HG03378 (cell line): Measurements from ENCODE around the gene CLCN1.

Experiments
- ATAC-seq: cut with Tn5 transposase; IDR thresholded peaks from one replicate; pipeline ENCODE4 v1.9.1; 2021; ENCODE audit warnings: mild to moderate bottlenecking, moderate library complexity; ENCODE audit not compliant: unreplicated experiment

The CLCN1 gene

DNA sequence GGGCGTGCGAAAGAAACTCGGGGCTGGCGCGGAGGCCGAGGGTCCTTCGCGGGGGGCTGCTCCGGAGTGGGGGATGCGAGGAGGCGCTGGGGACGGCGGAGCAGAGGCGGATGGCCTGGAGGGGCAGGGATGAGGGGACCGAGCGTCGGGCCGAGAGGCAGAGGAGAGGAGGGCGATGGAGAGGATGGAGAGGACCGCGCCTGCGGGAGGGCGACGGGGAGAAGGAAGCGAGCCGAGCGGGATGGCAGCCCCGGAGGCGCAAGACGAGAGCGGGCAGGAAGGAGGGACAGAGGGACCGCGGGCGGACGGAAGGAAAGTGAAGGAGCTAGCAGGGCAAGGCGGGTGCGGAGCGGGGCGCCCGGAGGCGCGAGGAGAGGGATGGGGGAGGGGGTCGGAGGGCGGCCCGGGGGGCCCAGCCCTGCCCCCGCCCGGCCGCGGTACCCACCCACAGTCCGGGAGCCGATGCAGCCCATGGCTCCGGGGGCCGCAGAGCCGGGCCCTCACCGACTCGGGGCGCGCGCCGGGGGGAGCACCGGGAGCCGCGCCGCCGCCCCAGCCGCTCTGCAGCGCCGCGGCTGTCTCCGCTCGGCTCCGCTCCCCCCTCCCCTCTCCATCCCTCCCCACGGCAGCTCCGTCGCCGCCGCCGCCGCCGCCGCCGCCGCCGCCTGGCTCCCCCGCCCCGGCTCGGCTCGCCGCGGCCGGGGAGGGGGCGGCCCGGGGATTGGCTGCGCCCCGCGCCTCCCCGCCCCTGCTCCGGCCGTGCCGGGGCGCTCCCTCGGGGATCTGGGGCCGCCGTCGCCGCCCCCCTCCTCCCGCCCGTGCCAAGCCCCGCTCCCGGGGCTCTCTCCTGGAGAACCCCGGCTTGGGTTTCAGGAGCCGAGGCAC is 46.5 kb downstream of the CLCN1 start, which contains the start of gene FAM131B:
FAM131B (minus strand) TSS at position 583 of the 885 bp plus-strand sequence; CDS start at position 473, 110 bp downstream.
- ATAC-seq, result no peak

DNA sequence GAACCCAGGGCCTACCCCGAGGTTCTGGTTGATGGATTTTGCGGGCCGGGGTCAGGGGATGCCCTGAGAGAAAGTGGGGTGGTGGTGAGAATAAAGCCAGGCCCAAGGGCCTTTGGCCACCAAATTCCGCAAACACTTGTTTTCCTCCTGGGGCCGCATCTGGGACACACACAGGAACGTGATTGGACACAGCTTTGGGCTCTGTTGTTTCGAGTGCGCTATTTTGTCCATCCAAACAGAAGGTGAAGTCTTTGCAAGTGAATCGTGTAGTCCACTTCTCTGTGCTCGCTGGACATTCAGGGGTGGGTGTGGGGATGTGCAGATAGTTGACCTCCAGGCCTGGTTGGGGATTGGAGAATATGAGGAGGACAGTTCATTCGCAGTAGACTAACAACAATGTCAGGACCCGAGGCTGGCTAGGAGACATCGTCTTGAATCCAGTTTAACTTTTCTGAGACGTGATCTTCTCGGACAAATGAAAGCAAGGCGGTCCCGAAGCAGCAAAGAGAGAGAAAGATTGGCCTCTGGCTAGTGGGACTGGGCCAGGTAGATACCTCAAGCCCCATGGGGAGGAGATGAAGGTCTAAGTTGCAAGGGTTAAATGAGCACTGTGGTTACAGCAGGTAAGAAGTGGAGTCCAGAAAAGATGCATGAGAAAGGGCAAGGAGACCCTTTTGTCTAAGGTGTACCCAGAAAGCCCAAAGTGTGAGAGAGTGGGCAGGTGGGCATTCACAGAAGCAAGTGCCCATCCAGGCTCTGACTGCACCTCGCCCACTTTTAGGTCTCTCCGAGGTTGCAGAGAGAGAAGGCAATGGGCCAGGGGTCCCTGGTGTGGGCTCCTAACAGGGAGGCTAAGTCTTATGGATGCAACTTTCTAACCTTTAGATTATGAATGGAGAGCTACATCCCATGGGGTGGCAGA is 47.4 kb downstream of the CLCN1 start:
- no peak for ATAC-seq

DNA sequence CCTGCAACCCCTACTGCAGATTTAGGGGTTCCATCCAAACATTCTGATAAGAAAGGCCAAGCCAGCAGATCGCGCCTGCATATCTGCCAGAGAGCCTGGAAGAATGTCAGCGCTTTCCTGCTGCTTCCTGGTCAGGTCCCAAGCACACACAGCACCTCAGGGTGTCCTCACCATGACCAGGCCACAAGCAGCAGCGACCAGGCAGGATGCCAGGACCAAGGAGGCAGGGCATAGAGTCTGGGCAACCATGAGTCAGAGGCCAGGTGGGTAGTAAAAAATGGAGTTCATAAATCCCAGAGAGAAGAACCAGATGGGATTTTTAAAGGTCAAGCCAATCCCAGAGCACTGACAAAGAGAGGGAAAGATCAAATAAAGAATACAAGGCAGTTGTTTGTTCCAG is 52.1 kb downstream of the CLCN1 start:
- ATAC-seq, result no peak

DNA sequence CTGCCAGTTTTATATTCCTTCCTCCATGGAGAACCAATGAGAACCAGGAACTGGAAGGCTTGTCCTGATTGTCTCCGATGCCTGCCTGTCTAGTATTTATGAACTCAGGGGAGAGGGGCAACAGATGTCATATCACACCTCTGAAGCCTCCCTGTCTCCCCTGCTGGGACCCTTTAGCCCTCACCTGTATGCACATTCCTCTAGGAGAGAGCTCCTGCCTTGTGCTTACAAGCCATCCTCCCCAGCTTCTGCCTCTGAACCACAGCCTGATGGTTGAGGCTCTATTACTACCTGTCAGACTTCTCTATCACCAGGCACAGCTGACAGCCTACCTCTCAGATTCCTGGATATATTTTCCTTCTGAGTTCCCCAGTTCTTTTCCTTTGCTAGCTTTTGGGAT is 52.5 kb downstream of the CLCN1 start:
- no peak for ATAC-seq

DNA sequence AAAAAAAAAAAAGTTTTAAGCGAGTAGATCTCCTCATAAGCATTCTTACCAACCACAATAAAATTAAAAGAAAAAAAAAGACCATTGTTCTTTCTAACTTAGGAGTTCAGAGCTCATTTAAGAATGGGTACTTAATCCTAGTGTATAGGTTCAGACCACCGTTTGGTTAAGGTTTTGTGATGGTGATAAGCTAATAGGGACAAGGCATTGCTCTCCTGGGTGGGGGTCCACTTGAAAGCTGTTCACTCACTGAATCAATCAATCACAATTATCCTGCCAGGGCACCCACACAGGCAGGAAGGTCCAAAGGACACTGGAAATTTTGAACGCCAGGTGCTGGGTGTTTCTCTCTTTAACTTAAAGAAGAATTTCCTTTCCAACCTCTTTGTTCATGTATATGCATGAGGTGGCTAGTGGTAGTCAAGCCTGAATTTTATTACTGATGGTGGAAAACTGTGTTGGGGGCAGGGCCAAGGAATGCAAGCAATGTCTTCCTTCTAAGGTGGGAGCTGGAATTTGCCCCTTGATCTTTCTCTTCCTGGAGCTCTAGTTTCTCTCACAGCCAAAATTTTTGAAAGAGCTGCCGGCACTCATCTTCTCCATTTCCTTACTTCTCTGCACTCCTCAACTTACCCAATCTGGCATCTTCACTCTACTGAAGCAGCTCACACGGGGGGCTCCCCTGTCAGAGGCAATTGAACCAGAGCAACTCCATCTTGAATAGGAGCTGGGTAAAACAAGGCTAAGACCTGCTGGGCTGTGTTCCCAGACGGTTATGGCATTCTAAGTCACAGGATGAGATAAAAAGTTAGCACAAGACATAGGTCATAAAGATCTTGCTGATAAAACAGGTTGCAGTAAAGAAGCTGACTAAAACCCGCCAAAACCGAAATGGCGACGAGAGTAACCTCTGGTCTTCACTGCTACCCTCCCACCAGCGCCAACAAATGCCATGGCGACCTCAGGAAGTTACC is 54.1 kb downstream of the CLCN1 start:
- no peak for ATAC-seq

DNA sequence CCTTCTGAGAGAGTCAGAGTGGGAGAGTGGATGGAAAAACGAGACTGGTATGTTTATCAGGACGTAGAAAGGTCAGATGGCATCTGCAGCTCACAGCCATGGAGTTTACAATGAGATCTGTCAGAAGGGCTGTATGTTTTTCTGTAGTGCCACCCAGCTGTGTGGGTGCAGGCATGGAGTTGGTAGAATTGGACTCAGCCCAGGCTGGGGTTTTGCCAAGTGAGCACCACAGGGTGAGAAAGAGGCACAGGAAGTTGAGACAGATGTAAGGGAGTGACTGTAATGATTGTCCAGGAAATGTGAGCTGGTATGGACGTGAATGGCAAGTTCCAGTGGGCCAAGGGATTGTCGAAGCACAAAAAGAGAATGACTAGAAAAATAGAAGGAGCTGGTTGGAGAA is 56.2 kb downstream of the CLCN1 start:
- ATAC-seq, result no peak

DNA sequence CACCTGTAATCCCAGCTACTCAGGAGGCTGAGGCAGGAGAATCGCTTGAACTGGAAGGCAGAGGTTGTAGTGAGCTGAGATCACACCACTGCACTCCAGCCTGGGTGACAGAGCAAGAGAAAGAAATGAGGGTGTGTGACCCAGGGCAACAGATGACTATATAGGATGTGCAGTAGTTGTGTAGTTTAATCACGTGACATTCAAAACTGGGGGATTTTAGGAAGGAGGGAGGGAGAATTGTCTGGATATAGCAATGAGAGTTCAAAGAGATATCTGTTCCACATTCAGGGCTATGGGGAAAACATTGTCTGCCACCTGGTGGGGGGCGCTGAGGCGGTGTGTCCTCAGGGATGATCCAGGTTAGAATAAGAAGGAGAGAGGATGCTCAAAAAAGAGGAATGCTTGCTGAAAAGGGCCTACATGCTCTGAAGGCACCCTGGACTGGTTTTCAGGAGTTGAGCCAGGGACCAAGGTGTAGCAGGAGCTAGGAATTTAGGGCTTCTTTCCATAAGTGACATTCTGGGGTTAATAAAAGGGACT is 57.4 kb downstream of the CLCN1 start:
- ATAC-seq, result no peak

DNA sequence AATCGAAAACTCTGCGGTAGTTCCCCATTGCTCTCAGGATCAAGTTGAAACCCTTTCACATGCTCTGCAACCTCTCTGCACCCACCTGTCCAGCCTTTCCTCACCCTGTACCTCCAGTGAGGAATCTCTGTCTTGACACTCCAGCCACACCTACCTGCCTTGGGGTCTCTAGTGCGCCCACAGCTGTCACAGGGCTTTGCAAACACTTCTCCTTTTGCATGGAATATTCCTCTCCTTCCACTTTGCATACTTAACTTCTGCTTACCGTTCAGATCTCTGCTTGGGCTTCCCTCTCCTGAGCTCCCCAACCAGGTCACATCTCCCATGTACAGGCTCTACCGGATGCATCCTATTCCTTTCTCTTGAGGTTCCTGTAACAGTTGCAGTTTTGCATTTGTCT is 58.6 kb downstream of the CLCN1 start:
- ATAC-seq, result no peak

DNA sequence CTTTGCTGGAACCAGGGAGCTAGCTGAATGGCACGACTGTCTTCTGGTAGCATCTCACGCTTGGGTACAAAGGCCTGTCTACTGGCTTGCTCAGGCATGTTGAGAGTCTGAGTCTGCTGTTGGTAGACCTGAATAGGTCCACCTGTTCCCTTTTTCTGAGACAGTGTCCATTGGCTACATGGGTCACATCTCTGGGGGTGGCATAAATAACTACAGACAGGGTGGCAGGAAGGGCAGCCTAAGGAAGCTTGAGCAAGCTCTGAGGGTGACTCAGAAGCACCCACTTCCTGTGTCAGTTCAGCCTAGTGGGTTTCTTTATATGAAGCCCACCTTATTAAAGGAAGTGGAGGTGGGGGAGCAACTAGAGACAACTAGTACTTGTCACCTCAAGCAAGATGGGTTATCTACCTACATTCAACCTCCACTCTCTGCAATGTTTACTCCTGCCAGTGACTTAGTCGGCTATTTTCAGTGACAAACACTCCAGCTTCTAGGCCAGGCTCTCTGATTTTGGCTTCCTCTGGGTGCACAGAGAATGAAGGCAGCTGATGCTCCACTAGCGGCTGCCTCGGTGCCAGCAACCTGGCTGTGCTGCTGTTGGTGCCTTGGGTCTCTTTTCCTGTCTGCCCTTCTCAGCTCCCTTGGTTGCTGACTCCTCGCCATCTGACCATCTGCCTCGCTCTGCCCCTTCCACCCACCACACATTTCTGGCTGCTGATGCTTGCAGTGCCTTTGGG is 59.6 kb downstream of the CLCN1 start:
- peak; percentile 30 for ATAC-seq

DNA sequence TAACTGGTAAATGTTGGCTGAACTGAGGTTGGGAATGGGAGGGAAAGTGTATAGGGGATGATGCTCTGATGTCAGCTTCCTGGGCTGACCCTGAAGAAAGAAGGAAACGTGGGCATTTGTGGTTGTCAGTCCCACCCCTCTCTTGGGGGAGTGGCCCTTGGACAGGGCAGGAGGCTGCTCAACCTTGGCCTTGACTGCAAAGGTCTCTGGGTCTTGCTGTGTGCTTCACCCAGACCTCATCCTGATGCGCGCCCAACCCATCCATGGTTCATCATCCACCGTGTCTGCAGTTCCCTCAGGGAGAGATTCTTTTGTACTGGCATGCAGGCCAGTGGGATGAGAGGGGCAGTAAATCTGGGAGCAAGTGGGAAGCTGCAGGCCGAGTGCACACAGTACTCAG is 60.5 kb downstream of the CLCN1 start:
- no peak for ATAC-seq

DNA sequence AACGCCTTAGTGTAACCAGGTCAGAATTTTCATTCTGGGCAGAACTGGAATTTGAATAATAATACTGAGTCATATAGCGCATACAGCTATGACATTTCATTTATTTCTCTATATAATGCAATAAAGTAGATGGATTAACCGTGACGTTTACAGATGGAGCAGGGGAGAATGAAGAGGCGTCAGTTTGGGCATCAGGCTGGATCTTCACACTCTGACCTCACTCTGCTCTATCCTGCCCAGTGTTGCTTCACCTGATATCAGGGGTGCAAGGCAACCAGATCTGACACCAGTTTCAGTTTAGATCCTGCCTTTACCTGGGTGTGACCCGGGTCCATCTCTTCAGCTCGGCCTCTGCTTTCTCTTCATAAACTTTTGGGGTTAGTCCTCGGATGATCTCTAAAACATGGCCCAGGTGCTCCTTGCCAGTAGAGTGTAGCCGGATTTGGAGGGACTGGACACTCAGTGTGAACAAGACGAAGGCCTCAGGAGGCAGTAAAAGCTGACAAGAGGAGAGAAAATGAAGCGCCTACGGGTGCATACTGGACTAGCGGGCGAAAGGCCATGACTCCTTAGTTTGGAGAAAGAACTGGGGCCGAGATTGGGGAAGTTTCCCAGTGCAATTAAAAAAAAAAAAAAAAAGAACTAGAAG is 63.8 kb downstream of the CLCN1 start:
- ATAC-seq, result peak; percentile 15

DNA sequence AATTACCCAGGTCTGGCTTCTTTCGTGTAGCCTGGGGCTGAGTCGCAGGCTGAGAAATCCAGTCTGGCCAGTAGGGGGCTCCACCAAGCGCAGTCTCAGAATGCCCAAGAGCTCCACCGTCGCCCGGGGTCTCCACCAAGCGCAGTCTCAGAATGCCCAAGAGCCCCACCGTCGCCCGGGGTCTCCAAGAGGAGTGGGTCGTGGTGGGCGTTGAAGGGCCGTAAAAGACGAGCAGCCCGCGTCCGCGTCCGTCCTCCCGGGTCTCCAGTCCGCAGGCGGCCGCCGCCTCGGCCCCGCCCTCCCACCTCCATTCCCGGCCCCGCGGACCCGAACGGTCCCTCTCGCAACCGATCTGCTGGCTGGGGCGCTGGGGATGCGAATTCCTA is 64.3 kb downstream of the CLCN1 start:
- peak; percentile 63 for ATAC-seq

DNA sequence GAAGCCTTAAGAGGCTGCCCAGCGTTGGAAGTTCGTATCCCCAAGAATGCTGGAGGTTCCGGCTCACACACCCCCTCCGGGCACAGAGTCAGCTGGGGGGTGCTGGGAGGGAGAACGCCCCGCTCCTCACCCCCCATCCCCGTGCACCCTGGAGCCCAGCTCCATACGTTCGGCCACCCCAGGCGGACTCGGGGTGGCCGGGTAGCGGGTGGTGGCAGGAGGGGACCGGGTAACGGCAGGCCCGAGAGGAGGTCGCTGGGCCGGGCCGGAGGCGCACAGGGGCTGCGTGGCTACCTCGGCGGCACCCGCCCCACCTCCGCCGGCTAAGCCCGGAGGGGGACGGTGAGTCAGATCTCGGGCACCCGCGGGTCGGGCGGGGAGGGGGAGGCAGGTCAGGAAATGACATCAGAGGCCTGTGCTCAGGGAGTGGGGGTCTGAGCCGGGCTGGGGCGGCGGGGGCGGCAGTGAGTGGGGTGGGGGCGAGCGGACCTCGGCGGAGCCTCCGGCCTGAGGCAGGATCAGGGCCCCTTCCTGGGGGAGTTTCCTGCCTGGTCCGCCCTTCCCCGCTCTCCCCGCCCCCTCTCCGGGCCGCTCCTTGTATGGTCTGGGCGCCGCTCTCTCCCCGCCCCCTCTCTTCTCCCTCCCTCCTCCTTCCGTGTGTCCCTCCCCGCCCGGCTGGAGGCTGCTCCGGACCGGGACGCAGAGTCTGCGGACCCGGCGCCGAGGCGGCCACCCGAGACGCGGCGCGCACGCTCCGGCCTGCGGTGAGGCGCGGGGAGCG is 64.9 kb downstream of the CLCN1 start, which contains the start of gene ZYX:
ZYX (plus strand) TSS at position 700 of the 781 bp plus-strand sequence. CDS start 227 bp downstream, outside the sequence.
- peak; percentile 55 for ATAC-seq

DNA sequence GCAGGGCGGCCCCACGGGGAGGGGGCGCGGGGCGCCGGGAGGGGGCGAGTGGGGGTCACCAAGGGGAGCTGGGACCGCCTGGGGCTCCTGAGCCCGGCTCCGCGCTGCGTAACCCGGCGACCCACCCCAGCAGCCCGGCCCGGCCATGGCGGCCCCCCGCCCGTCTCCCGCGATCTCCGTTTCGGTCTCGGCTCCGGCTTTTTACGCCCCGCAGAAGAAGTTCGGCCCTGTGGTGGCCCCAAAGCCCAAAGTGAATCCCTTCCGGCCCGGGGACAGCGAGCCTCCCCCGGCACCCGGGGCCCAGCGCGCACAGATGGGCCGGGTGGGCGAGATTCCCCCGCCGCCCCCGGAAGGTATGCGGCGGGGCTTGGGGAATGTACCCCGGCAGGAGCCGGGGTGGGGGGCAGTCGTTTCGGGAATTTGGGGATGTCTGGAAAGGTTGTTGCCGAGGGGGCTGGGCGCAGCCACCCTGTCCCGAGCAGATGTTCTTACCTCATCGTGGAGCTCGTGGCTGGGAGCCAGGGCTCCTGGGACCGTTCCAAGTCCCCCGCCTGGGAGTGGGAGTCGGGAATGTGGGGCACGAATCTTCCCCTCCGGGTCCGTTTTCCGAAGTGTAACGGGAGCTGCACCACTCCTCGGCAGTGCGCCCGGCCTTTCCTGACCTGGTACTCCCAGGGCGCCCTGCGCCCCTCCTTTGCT is 65.7 kb downstream of the CLCN1 start:
- ATAC-seq, result peak; percentile 4

DNA sequence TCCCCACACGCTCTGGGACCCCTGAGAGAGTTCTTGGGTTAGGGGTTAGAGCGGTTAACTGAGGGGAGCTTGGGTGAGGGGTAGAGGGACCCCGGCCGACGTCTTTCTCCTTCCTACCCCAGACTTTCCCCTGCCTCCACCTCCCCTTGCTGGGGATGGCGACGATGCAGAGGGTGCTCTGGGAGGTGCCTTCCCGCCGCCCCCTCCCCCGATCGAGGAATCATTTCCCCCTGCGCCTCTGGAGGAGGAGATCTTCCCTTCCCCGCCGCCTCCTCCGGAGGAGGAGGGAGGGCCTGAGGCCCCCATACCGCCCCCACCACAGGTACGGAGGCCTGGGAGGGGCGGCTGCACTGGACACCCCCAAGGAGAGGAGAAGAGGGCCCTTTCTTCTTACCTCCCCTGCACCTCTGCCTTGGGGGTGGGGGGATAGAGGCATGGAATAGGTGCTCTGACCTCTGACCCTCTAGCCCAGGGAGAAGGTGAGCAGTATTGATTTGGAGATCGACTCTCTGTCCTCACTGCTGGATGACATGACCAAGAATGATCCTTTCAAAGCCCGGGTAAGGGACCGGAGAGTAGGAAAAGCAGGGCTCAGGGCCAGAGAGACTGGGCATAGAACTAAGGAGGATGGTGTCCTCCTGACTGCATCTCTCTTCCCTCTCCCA is 66.3 kb downstream of the CLCN1 start:
- no peak for ATAC-seq

DNA sequence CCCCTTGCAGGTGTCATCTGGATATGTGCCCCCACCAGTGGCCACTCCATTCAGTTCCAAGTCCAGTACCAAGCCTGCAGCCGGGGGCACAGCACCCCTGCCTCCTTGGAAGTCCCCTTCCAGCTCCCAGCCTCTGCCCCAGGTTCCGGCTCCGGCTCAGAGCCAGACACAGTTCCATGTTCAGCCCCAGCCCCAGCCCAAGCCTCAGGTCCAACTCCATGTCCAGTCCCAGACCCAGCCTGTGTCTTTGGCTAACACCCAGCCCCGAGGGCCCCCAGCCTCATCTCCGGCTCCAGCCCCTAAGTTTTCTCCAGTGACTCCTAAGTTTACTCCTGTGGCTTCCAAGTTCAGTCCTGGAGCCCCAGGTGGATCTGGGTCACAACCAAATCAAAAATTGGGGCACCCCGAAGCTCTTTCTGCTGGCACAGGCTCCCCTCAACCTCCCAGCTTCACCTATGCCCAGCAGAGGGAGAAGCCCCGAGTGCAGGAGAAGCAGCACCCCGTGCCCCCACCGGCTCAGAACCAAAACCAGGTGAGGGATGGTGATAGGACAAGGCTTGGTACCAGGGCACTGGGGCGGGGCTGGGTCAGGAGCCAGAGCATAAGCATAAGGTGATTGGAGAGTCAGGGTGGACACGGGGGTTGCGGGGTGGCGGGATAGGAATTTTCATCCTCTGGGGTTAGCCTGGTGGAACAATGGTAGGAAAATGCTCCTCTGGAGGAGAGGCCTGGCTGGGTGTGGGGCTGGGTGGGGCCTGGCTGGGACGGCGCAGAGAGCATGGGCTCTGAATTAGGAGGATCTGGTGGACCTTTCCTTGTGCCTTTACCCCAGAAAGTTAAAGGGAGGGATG is 67.1 kb downstream of the CLCN1 start:
- no peak for ATAC-seq
